Transverse colon (tissue), 4 donors: ENCODE data around the gene PRR18. TPM values are rescaled to one million over a fixed set of nuclear protein-coding genes. Genes with fewer than 3 reads are reported as not detected.
A peak's percentile ranks its signal among the peaks of the same experiment; 100 is the strongest.

ENCODE experiments used
- DNase-seq: peaks from one replicate; pipeline ENCODE4 v3.0.0-alpha.2; 2019
- H3K27ac ChIP-seq, 4 donors: fragments of 200-600 bp; sonication (generic); 2 replicates each; pipeline ENCODE4 v1.5.1; 2016 to 2018; ENCODE audit warnings: inconsistent platforms in 4 of 4
- H3K27me3 ChIP-seq: fragments of 200-600 bp; sonication (generic); 2 replicates; pipeline ENCODE4 v1.5.1; 2017; ENCODE audit warnings: inconsistent platforms
- H3K36me3 ChIP-seq, 4 donors: fragments of 200-600 bp; sonication (generic); 2 replicates each; pipeline ENCODE4 v1.5.1; 2017 to 2019; ENCODE audit warnings: inconsistent platforms in 4 of 4
- H3K4me1 ChIP-seq, 4 donors: fragments of 200-600 bp; sonication (generic); 2 replicates each; pipeline ENCODE4 v1.5.1; 2017 to 2020; ENCODE audit warnings: inconsistent platforms in 4 of 4
- H3K4me3 ChIP-seq, 4 donors: fragments of 200-600 bp; sonication (generic); 1 replicate in 1 of 4; 2 replicates in 3 of 4; pipeline versions ENCODE4 v1.5.1 to v1.6.1; 2017 to 2019; ENCODE audit warnings: inconsistent platforms in 4 of 4
- H3K9me3 ChIP-seq, 2 donors: fragments of 200-600 bp; sonication (generic); 2 replicates each; pipeline ENCODE4 v1.5.1; 2017 to 2019; ENCODE audit warnings: inconsistent platforms in 2 of 2
- EP300 ChIP-seq: sonication (generic); formaldehyde crosslinking; IDR thresholded peaks from one replicate; pipeline ENCODE4 v1.6.1; 2017; ENCODE audit warnings: antibody characterized with exemption, low read depth
- POLR2A ChIP-seq: fragments of 450-650 bp; IDR thresholded peaks from one replicate; pipeline ENCODE4 v1.6.1; 2016; ENCODE audit warnings: antibody characterized with exemption, mild to moderate bottlenecking, moderate library complexity
- POLR2AphosphoS5 ChIP-seq, 3 donors: sonication (generic); formaldehyde crosslinking; IDR thresholded peaks; one replicate each; pipeline ENCODE4 v1.6.1; 2016; ENCODE audit warnings: antibody characterized with exemption in 3 of 3
- WGBS, 2 donors: methylation state at CpG; one replicate each; pipeline ENCODE4 v1.1.5; 2018; ENCODE audit warnings: low coverage in 1 of 2; 5-methylcytosine and 5-hydroxymethylcytosine counted together
- in situ Hi-C, 4 donors: fragments of 200-750 bp; cut with MboI; loops; one replicate each; pipeline versions ENCODE4 v1.15.0 to v1.15.1; 2017; ENCODE audit warnings: low sequenced_read_pairs in 3 of 4, low pct_ligation_motif_present in 1 of 4, low pct_unique_long_range_greater_than_20kb in 1 of 4
- intact Hi-C: fragments of 100-400 bp; cut with DNase I; formaldehyde crosslinking; loops from one replicate; pipeline ENCODE4 v1.15.1; 2023; ENCODE audit warnings: low total_unique reads
- total RNA-seq, 4 donors: library from RNA; depleted of rRNA; stranded (reverse); fragments of >200 nt; gene quantifications; one replicate each; pipeline ENCODE4 v1.1.0, GENCODE V29; 2016
- TF ChIP-seq, protein P1 (sequence below), 5 experiments: fragments of 200-600 bp in 3 of 5; fragments of 450-650 bp in 2 of 5; sonication (generic) in 3 of 5; IDR thresholded peaks; 1 replicate in 2 of 5; 2 replicates in 3 of 5; pipeline ENCODE4 v1.5.1; 2016 to 2017; ENCODE audit warnings: antibody characterized with exemption in 5 of 5, inconsistent platforms in 3 of 5, mild to moderate bottlenecking in 2 of 5, moderate library complexity in 1 of 5

PRR18 gene, protein sequence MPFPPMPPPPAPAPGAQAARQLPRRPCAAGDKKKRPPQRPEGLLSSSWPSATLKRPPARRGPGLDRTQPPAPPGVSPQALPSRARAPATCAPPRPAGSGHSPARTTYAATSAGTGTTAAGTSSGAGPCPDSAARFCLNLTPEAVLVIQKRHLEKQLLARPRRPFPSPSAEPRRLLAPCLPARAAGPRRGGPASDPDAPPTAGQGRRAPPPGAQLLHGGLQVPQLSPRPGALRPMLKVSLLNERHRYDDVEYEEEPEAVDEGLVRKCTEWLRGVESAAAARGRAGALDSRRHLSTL
- total RNA-seq: not detected

DNA sequence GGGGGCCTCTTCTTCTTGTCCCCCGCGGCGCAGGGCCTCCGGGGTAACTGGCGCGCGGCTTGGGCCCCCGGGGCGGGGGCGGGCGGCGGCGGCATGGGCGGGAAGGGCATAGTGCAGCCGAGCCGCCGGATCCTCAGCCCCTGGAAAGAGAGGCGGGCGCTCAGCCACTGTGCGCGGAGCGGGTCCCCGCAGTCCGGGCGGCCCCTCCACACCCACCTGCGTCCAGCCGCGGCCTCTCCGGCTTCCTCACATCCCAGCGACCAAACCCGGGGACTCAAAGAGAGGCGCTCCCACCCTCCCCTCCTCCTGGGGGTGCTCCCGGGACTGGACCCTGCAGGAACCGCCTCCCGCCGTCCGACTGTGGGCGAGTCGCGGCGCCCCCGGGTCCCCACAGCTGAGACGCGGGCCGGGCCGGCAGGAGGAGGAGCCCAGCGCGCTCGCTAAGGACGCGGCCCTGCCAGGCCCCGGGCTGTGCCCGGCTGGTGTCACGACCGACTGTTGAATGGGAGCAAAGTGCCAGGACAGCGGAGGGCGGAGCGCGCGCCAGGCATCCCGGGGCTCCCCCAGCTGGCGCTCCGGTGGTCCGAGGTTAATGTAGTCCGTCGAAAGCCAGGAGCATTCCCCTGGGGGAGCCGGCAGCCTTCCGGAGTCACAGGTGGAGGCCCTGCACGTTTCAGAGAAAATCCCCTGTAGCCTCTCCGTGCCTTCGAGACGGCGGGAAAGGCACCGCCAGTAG, at the start of gene PRR18:
TSS of gene PRR18 (minus strand) at position 360 of the 736 bp plus-strand sequence. CDS start at position 110, 250 bp downstream.
- Histone ChIP-seq H3K27ac (no peak within 1 kb of the TSS), H3K4me3 (peak within 1 kb of the TSS; percentile 16 to 57 (median 30)), H3K9me3 (no peaks in the 10 kb centered on the region), H3K4me1 (peaks cover 0 to 20% (median 15%) of the 10 kb centered on the region in 4 donors), H3K27me3 (peaks cover 65% of the 10 kb centered on the region), H3K36me3 (no peaks in the 10 kb centered on the region)
- no peak for DNase-seq
- TF ChIP-seq POLR2A: no peak
- no peak for TF ChIP-seq EP300
- TF ChIP-seq POLR2AphosphoS5 (IDR thresholded peaks at IDR 0.05): no peak
- TF ChIP-seq, protein P1, sequence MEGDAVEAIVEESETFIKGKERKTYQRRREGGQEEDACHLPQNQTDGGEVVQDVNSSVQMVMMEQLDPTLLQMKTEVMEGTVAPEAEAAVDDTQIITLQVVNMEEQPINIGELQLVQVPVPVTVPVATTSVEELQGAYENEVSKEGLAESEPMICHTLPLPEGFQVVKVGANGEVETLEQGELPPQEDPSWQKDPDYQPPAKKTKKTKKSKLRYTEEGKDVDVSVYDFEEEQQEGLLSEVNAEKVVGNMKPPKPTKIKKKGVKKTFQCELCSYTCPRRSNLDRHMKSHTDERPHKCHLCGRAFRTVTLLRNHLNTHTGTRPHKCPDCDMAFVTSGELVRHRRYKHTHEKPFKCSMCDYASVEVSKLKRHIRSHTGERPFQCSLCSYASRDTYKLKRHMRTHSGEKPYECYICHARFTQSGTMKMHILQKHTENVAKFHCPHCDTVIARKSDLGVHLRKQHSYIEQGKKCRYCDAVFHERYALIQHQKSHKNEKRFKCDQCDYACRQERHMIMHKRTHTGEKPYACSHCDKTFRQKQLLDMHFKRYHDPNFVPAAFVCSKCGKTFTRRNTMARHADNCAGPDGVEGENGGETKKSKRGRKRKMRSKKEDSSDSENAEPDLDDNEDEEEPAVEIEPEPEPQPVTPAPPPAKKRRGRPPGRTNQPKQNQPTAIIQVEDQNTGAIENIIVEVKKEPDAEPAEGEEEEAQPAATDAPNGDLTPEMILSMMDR (IDR thresholded peaks at IDR 0.05): no peak
- intact Hi-C loops (no loop called here), in situ Hi-C loops (no loop called here)
- 1% methylated on average over 34 of the region's 74 CpGs; no CpG with 5 or more reads in 1 of the 2 donors for WGBS, 2 donors

DNA sequence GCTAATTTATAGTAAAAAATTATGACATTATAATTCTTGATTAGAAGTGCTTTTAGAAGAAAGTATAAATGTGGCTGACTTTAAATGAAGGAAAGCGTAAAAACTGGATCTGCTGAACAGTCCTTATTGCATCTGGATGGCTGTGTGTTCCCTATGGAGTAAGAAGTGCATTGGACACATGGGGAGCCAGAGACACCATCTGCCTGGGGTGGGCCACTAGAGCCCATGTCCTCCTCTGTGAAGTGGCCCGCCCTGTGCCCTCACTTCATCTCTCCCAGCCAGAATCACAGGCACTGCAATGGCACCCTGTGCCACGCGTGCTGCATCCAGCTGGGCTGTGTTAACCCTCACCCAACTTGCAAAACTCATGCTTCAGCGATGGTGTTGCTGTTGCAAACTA, 47.4 kb upstream of the PRR18 start:
- intact Hi-C loops (no loop called here), in situ Hi-C loops (no loop called here)

DNA sequence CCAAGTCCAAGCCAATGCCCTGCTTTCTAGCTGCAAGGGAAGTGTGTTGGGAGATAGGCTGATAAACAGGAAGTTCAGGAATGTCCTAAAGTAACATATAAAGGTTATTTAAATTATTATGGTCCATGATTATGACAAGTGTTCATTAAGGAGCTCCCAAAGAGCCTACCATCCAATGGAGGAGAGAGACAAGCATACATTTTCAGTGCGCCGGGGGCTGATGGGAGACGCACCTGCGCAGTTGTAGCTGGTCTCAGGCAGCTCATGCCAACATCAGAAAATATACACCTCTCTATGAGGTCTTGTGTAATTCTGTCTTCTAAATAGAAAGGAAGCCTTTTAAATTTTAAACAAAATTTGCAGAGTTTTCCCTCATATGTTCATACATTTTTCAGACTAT, 46.8 kb upstream of the PRR18 start:
- intact Hi-C loops (no loop called here), in situ Hi-C loops (no loop called here)
- WGBS, 2 donors: 94 to 97% methylated on average over 4 of the region's 4 CpGs
- no peaks in the 10 kb centered on the region for H3K36me3 ChIP-seq
- no peak for TF ChIP-seq EP300
- TF ChIP-seq POLR2A: no peak
- TF ChIP-seq POLR2AphosphoS5 (IDR thresholded peaks at IDR 0.05): no peak
- TF ChIP-seq, protein P1 (IDR thresholded peaks at IDR 0.05): no peak
- DNase-seq: no peak
- no peak overlapping the region for H3K27ac ChIP-seq
- H3K27me3 ChIP-seq: peaks cover 3% of the 10 kb centered on the region
- no peak overlapping the region for H3K4me3 ChIP-seq
- H3K9me3 ChIP-seq: no peaks in the 10 kb centered on the region
- H3K4me1 ChIP-seq: peaks cover 0 to 14% (median 6%) of the 10 kb centered on the region in 4 donors

More for the DNA sequence above, 47.4 kb upstream of the PRR18 start:
- Histone ChIP-seq H3K9me3 (no peaks in the 10 kb centered on the region), H3K36me3 (no peaks in the 10 kb centered on the region), H3K4me3 (no peak overlapping the region), H3K27ac (no peak overlapping the region), H3K4me1 (peaks cover 0 to 14% (median 6%) of the 10 kb centered on the region in 4 donors), H3K27me3 (peaks cover 3% of the 10 kb centered on the region)
- WGBS, 2 donors: 78 to 88% methylated on average over 5 of the region's 5 CpGs
- no peak for TF ChIP-seq POLR2AphosphoS5 (IDR thresholded peaks at IDR 0.05)
- TF ChIP-seq, protein P1 (IDR thresholded peaks at IDR 0.05): no peak
- no peak for TF ChIP-seq POLR2A
- no peak for DNase-seq

DNA sequence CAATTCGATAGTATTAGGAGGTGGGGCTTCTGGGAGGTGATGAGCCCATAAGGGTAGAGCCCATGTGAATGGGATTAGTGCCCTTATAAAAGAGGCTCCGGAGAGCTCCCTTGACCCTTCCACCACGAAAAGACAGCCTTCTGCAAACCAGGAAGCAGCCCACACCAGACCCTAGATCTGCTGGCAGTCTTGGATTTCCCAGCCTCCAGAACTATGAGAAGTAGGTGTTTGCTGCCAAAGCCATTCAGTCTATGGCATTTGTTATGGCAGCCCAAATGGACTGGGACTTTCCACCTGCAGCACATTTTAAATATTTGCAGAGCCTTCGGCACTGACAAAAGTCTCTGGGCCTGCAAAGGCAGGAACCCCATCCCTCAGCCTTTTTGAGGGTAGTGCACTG, 46.0 kb upstream of the PRR18 start:
- intact Hi-C loops: no loop called here
- TF ChIP-seq EP300 (no peak), POLR2A (no peak), POLR2AphosphoS5 (IDR thresholded peaks at IDR 0.05) (no peak)
- TF ChIP-seq, protein P1 (IDR thresholded peaks at IDR 0.05): no peak
- no peak overlapping the region for H3K4me3 ChIP-seq
- H3K27me3 ChIP-seq: peaks cover 3% of the 10 kb centered on the region
- peaks cover 0 to 14% (median 6%) of the 10 kb centered on the region in 4 donors for H3K4me1 ChIP-seq
- in situ Hi-C loops: no loop called here
- DNase-seq: no peak
- 79 to 80% methylated on average over 1 to 4 of the region's 4 CpGs for WGBS, 2 donors
- no peaks in the 10 kb centered on the region for H3K36me3 ChIP-seq
- H3K27ac ChIP-seq: no peak overlapping the region
- peaks cover 0 to 5% of the 10 kb centered on the region in 2 donors for H3K9me3 ChIP-seq
